Gastroesophageal sphincter (tissue), 4 donors: ENCODE data around the gene SLC15A2. TPM values are rescaled to one million over a fixed set of nuclear protein-coding genes. Genes with fewer than 3 reads are reported as not detected.

ENCODE experiments used
- ATAC-seq: fragments of 150-250 bp; one replicate; pipeline ENCODE4 v1.9.1; 2016; ENCODE audit warnings: mild to moderate bottlenecking, moderate library complexity
- H3K27ac ChIP-seq, 4 donors: fragments of 200-600 bp; sonication (generic) in 3 of 4; 1 replicate in 3 of 4; 2 replicates in 1 of 4; pipeline ENCODE4 v1.5.1; 2016 to 2019
- H3K27me3 ChIP-seq: fragments of 200-600 bp; sonication (generic); one replicate; pipeline ENCODE4 v1.5.1; 2019
- H3K36me3 ChIP-seq, 2 donors: fragments of 200-600 bp; sonication (generic); one replicate each; pipeline ENCODE4 v1.5.1; 2019; ENCODE audit warnings: control low read depth in 1 of 2
- H3K4me1 ChIP-seq, 3 donors: fragments of 200-600 bp; sonication (generic); 1 replicate in 2 of 3; 2 replicates in 1 of 3; pipeline ENCODE4 v1.5.1; 2016 to 2019; ENCODE audit warnings: control low read depth in 2 of 3
- H3K4me3 ChIP-seq, 2 donors: fragments of 200-600 bp; sonication (generic); one replicate each; pipeline ENCODE4 v1.5.1; 2019; ENCODE audit warnings: mild to moderate bottlenecking in 1 of 2, moderate library complexity in 1 of 2
- H3K9me3 ChIP-seq, 3 donors: fragments of 200-600 bp; sonication (generic); one replicate each; pipeline ENCODE4 v1.5.1; 2017 to 2019; ENCODE audit warnings: control low read depth in 2 of 3
- CTCF ChIP-seq, 4 experiments: fragments of 200-600 bp in 2 of 4; fragments of 450-650 bp in 2 of 4; sonication (generic) in 1 of 4; IDR thresholded peaks; one replicate each; pipeline ENCODE4 v1.5.1; 2017 to 2019; ENCODE audit warnings: antibody characterized with exemption in 4 of 4, mild to moderate bottlenecking in 2 of 4, moderate library complexity in 2 of 4
- EP300 ChIP-seq: sonication (generic); formaldehyde crosslinking; IDR thresholded peaks from one replicate; pipeline ENCODE4 v1.6.1; 2017; ENCODE audit warnings: antibody characterized with exemption, mild to moderate bottlenecking
- POLR2A ChIP-seq, 2 donors: fragments of 450-650 bp; IDR thresholded peaks; one replicate each; pipeline ENCODE4 v1.6.1; 2017; ENCODE audit warnings: antibody characterized with exemption in 2 of 2, mild to moderate bottlenecking in 2 of 2, moderate library complexity in 1 of 2
- POLR2AphosphoS5 ChIP-seq: sonication (generic); formaldehyde crosslinking; IDR thresholded peaks from one replicate; pipeline ENCODE4 v1.6.1; 2017; ENCODE audit warnings: antibody characterized with exemption
- WGBS, 2 donors: methylation state at CpG; one replicate each; pipeline ENCODE4 v1.1.5; 2018; ENCODE audit warnings: low coverage in 1 of 2; 5-methylcytosine and 5-hydroxymethylcytosine counted together
- total RNA-seq, 4 donors: library from RNA; depleted of rRNA; stranded (reverse); fragments of >200 nt; gene quantifications; one replicate each; pipeline ENCODE4 v1.1.0, GENCODE V29; 2016

The SLC15A2 gene
- total RNA-seq, 4 donors from 2014 or later, result 0.66 to 7.1 (median 2.6) TPM

GRCh38 chr3:121942116-121942786 is 48.0 kb downstream of the SLC15A2 start:
- WGBS, 2 donors, result 72 to 76% methylated on average over 3 to 4 of the region's 4 CpGs
- Histone ChIP-seq H3K27me3 (no peaks in the 10 kb centered on the region), H3K9me3 (no peaks in the 10 kb centered on the region), H3K4me3 (no peak overlapping the region), H3K4me1 (no peaks in the 10 kb centered on the region), H3K36me3 (peaks cover 0 to 13% of the 10 kb centered on the region in 2 donors), H3K27ac (no peak overlapping the region)
- no peak for ATAC-seq
- TF ChIP-seq POLR2A (IDR thresholded peaks at IDR 0.05) (no peak), CTCF (IDR thresholded peaks at IDR 0.05) (no peak), EP300 (no peak), POLR2AphosphoS5 (no peak)

GRCh38 chr3:121943431-121943830 is 49.2 kb downstream of the SLC15A2 start:
- no peaks in the 10 kb centered on the region for H3K4me1 ChIP-seq
- no peak for ATAC-seq
- H3K4me3 ChIP-seq, result no peak overlapping the region
- no peaks in the 10 kb centered on the region for H3K27me3 ChIP-seq
- peaks cover 0 to 9% of the 10 kb centered on the region in 2 donors for H3K36me3 ChIP-seq
- TF ChIP-seq POLR2AphosphoS5, result no peak
- no peak overlapping the region for H3K27ac ChIP-seq
- no peaks in the 10 kb centered on the region for H3K9me3 ChIP-seq

GRCh38 chr3:121948641-121949040 is 54.4 kb downstream of the SLC15A2 start:
- no peak overlapping the region for H3K4me3 ChIP-seq
- TF ChIP-seq EP300 (no peak), POLR2A (IDR thresholded peaks at IDR 0.05) (no peak), CTCF (IDR thresholded peaks at IDR 0.05) (no peak), POLR2AphosphoS5 (no peak)
- no peak overlapping the region for H3K27ac ChIP-seq
- no peak for ATAC-seq
- WGBS, 2 donors, result 86 to 100% methylated on average over 1 of the region's 1 CpG
- H3K27me3 ChIP-seq, result no peaks in the 10 kb centered on the region
- H3K36me3 ChIP-seq, result no peaks in the 10 kb centered on the region
- peaks cover 0 to 10% (median 0%) of the 10 kb centered on the region in 3 donors for H3K9me3 ChIP-seq
- no peaks in the 10 kb centered on the region for H3K4me1 ChIP-seq

- Histone ChIP-seq H3K27ac (no peak overlapping the region), H3K9me3 (peaks cover 0 to 18% (median 0%) of the 10 kb centered on the region in 3 donors), H3K4me3 (no peak overlapping the region), H3K27me3 (no peaks in the 10 kb centered on the region), H3K36me3 (no peaks in the 10 kb centered on the region), H3K4me1 (no peaks in the 10 kb centered on the region)
- no peak for ATAC-seq
- no peak for TF ChIP-seq POLR2A (IDR thresholded peaks at IDR 0.05)
- WGBS, 2 donors, result 22 to 27% methylated on average over 1 of the region's 1 CpG
These were observed 57.2 kb downstream of the SLC15A2 start for GRCh38 chr3:121951291-121951919.

GRCh38 chr3:121956363-121956762 is 62.2 kb downstream of the SLC15A2 start:
- H3K4me1 ChIP-seq, result no peaks in the 10 kb centered on the region
- peaks cover 0 to 18% (median 0%) of the 10 kb centered on the region in 3 donors for H3K9me3 ChIP-seq
- no peaks in the 10 kb centered on the region for H3K27me3 ChIP-seq
- no peaks in the 10 kb centered on the region for H3K36me3 ChIP-seq
- 48 to 68% methylated on average over 3 of the region's 3 CpGs for WGBS, 2 donors
- H3K27ac ChIP-seq, result no peak overlapping the region
- TF ChIP-seq POLR2AphosphoS5 (no peak), EP300 (no peak), POLR2A (IDR thresholded peaks at IDR 0.05) (no peak), CTCF (IDR thresholded peaks at IDR 0.05) (no peak)
- H3K4me3 ChIP-seq, result no peak overlapping the region
- ATAC-seq, result no peak
